ENCODE data around the gene TCN2.
"Not testable (repeated sequence)": the region's sequence is repeated elsewhere in the genome, so short reads cannot be mapped to it uniquely, and the experiment has no call there.

Gene TCN2

GRCh38 chr22:30668386-30668710 lies 61.4 kb downstream of the TCN2 start:
- no peak for TF ChIP-seq CTCF (IDR thresholded peaks at IDR 0.05)
- no peak for DNase-seq (ENCODE audit: low spot score)
- H3K4me3 ChIP-seq, result peak overlapping the region; percentile 92
- H3K27ac ChIP-seq, result peak overlapping the region in 1 of 2 donors; percentile 76

GRCh38 chr22:30671071-30671470 lies 64.1 kb downstream of the TCN2 start:
- DNase-seq (ENCODE audit: low spot score), result no peak
- no peak overlapping the region for H3K27ac ChIP-seq
- no peak overlapping the region for H3K4me3 ChIP-seq
- TF ChIP-seq CTCF (IDR thresholded peaks at IDR 0.05), result no peak

GRCh38 chr22:30673136-30673535 lies 66.2 kb downstream of the TCN2 start:
- no peak for TF ChIP-seq CTCF (IDR thresholded peaks at IDR 0.05)

GRCh38 chr22:30674482-30674881 lies 67.5 kb downstream of the TCN2 start:
- no peak for TF ChIP-seq CTCF (IDR thresholded peaks at IDR 0.05)
- Histone ChIP-seq H3K27ac (no peak overlapping the region), H3K4me3 (no peak overlapping the region)
- DNase-seq (ENCODE audit: low spot score), result no peak

More at GRCh38 chr22:30673136-30673535, 66.2 kb downstream of the TCN2 start:
- H3K4me3 ChIP-seq, result no peak overlapping the region
- DNase-seq (ENCODE audit: low spot score), result no peak
- no peak overlapping the region for H3K27ac ChIP-seq

GRCh38 chr22:30675436-30675835 lies 68.5 kb downstream of the TCN2 start:
- Histone ChIP-seq H3K4me3 (no peak overlapping the region), H3K27ac (no peak overlapping the region)
- no peak for TF ChIP-seq CTCF (IDR thresholded peaks at IDR 0.05)
- DNase-seq (ENCODE audit: low spot score), result no peak

GRCh38 chr22:30676565-30676964 lies 69.6 kb downstream of the TCN2 start:
- not testable (repeated sequence) for H3K4me3 ChIP-seq; DNase-seq (ENCODE audit: low spot score); H3K27ac ChIP-seq

All from coronary artery (tissue), 2 donors.